Liver (tissue), 9 donors: ENCODE measurements around the gene MTRR. TPM values are rescaled to one million over a fixed set of nuclear protein-coding genes. Genes with fewer than 3 reads are reported as not detected.
A peak's percentile ranks its signal among the peaks of the same experiment; 100 is the strongest.

Experiments used
- DNase-seq: peaks from one replicate; pipeline ENCODE4 v3.0.0-alpha.2; 2017; ENCODE audit warnings: low spot score
- H3K27ac ChIP-seq, 2 donors: one replicate each; pipeline ENCODE4 v1.7.0; 2013; ENCODE audit warnings: inconsistent platforms in 2 of 2, low read length in 2 of 2, control low read depth in 1 of 2, low read depth in 1 of 2, mild to moderate bottlenecking in 1 of 2
- H3K27me3 ChIP-seq, 4 donors: one replicate each; pipeline versions ENCODE4 v1.6.1 to v1.7.0; 2013; ENCODE audit warnings: low read length in 3 of 4, inconsistent platforms in 1 of 4, mild to moderate bottlenecking in 1 of 4, moderate library complexity in 1 of 4; ENCODE audit not compliant: control insufficient read depth in 4 of 4, insufficient read depth in 4 of 4
- H3K36me3 ChIP-seq, 4 donors: one replicate each; pipeline versions ENCODE4 v1.6.1 to v1.7.0; 2013; ENCODE audit warnings: low read length in 3 of 4, mild to moderate bottlenecking in 3 of 4, low read depth in 1 of 4, moderate library complexity in 1 of 4; ENCODE audit not compliant: control insufficient read depth in 4 of 4, insufficient read depth in 3 of 4
- H3K4me1 ChIP-seq, 4 donors: one replicate each; pipeline versions ENCODE4 v1.6.1 to v1.7.0; 2013; ENCODE audit warnings: low read length in 3 of 4, mild to moderate bottlenecking in 3 of 4, moderate library complexity in 1 of 4; ENCODE audit not compliant: control insufficient read depth in 4 of 4, insufficient read depth in 4 of 4
- H3K4me3 ChIP-seq, 3 donors: one replicate each; pipeline versions ENCODE4 v1.6.1 to v1.7.0; 2013; ENCODE audit warnings: low read length in 3 of 3, control low read depth in 1 of 3, low read depth in 1 of 3, mild to moderate bottlenecking in 1 of 3
- H3K9ac ChIP-seq, 2 donors: one replicate each; pipeline ENCODE4 v1.7.0; 2013; ENCODE audit warnings: low read length in 2 of 2, mild to moderate bottlenecking in 2 of 2, moderate library complexity in 2 of 2, control low read depth in 1 of 2, low read depth in 1 of 2
- H3K9me3 ChIP-seq, 4 donors: one replicate each; pipeline versions ENCODE4 v1.6.1 to v1.7.0; 2013; ENCODE audit warnings: low read length in 3 of 4; ENCODE audit not compliant: control insufficient read depth in 4 of 4
- FOXA1 ChIP-seq: IDR thresholded peaks from 2 replicates; pipeline ENCODE4 v1.6.1; 2016; ENCODE audit warnings: antibody characterized with exemption
- FOXA2 ChIP-seq: IDR thresholded peaks from 2 replicates; pipeline ENCODE4 v1.6.1; 2016; ENCODE audit warnings: antibody characterized with exemption
- GABPA ChIP-seq, 2 donors: IDR thresholded peaks in 1 of 2; conservative IDR thresholded peaks in 1 of 2; 2 replicates each; pipeline ENCODE4 v1.6.1; 2016; ENCODE audit warnings: antibody characterized with exemption in 2 of 2, mild to moderate bottlenecking in 1 of 2, moderate library complexity in 1 of 2
- JUND ChIP-seq, 2 donors: IDR thresholded peaks; 2 replicates each; pipeline ENCODE4 v1.6.1; 2016; ENCODE audit warnings: antibody characterized with exemption in 2 of 2
- NR2F2 ChIP-seq: IDR thresholded peaks from 2 replicates; pipeline ENCODE4 v1.6.1; 2016; ENCODE audit warnings: antibody characterized with exemption
- RXRA ChIP-seq, 2 donors: IDR thresholded peaks; 2 replicates each; pipeline ENCODE4 v1.6.1; 2017 to 2018; ENCODE audit warnings: antibody characterized with exemption in 2 of 2, mild to moderate bottlenecking in 1 of 2
- TAF1 ChIP-seq: conservative IDR thresholded peaks from 2 replicates; pipeline ENCODE4 v1.6.1; 2016; ENCODE audit warnings: antibody characterized with exemption, mild to moderate bottlenecking
- YY1 ChIP-seq: IDR thresholded peaks from 2 replicates; pipeline ENCODE4 v1.6.1; 2016; ENCODE audit warnings: antibody characterized with exemption, mild to moderate bottlenecking
- WGBS: extraction: QIAGEN DNeasy Blood & Tissue Kit; methylation state at CpG from one replicate; pipeline ENCODE4 v1.1.7; 2013; 5-methylcytosine and 5-hydroxymethylcytosine counted together
- polyA plus RNA-seq, 2 donors: library from polyadenylated mRNA; stranded (reverse) in 1 of 2; unstranded in 1 of 2; fragments of 200-250 nt in 1 of 2; fragments of >200 nt in 1 of 2; fragmentation: Nextera tagmentation in 1 of 2; extraction: Ambion mirVana in 1 of 2; gene quantifications; one replicate each; pipeline versions ENCODE4 v1.2.1 to v1.2.3, GENCODE V29; 2013 to 2015
- total RNA-seq, 2 donors: library from RNA; depleted of rRNA; stranded (reverse); fragments of >200 nt; gene quantifications; one replicate each; pipeline ENCODE4 v1.2.3, GENCODE V29; 2014
- TF ChIP-seq, protein P1 (sequence below): IDR thresholded peaks from 2 replicates; pipeline ENCODE4 v1.6.1; 2016; ENCODE audit warnings: antibody characterized with exemption
- donor health status: healthy.
- donor health status: healthy.
- donor health status: healthy.
- donor health status: healthy.
- donor health status: healthy.

The MTRR gene
- total and polyA plus RNA-seq, 4 donors: 16.2 to 49.7 (median 18.0) TPM

DNA sequence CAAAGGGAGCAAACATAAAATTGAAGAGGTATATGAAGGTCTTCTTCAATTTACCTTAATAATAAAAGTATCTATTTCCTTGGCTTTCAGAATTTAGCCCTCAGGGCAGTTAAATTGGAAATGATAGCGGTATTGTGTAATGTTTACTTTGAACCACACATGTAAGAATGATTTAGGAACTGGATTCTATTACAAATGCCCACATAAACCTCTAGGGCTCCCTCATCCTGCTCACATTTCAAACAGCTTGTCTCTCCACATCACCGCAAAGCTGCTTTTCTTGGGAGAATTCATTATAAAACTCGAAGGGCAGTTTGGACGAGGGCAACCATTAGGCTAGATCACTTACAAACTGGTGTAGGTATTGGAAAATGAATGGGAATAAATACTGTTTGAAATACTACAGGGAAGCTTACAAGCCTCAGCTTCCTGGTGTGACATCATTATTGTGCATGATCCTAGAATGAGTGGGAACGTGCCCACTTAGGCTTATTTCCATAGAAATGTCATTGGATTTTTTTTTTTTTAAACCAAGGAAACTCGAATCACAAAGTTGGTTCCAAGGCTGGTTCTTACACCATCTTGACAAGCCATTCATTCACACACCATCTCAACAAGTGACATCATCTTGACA is 47.3 kb downstream of the MTRR start:
- no peak overlapping the region for H3K27ac ChIP-seq
- H3K36me3 ChIP-seq: no peaks in the 10 kb centered on the region
- WGBS: 81% methylated on average over 6 of the region's 6 CpGs
- TF ChIP-seq JUND (IDR thresholded peaks at IDR 0.05) (no peak), FOXA2 (no peak), RXRA (IDR thresholded peaks at IDR 0.05) (no peak), NR2F2 (no peak), GABPA (IDR thresholded peaks at IDR 0.05 in 1 of 2, conservative IDR thresholded peaks at IDR 0.05 in 1 of 2) (no peak), TAF1 (no peak)
- TF ChIP-seq, protein P1, sequence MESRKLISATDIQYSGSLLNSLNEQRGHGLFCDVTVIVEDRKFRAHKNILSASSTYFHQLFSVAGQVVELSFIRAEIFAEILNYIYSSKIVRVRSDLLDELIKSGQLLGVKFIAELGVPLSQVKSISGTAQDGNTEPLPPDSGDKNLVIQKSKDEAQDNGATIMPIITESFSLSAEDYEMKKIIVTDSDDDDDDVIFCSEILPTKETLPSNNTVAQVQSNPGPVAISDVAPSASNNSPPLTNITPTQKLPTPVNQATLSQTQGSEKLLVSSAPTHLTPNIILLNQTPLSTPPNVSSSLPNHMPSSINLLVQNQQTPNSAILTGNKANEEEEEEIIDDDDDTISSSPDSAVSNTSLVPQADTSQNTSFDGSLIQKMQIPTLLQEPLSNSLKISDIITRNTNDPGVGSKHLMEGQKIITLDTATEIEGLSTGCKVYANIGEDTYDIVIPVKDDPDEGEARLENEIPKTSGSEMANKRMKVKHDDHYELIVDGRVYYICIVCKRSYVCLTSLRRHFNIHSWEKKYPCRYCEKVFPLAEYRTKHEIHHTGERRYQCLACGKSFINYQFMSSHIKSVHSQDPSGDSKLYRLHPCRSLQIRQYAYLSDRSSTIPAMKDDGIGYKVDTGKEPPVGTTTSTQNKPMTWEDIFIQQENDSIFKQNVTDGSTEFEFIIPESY: no peak
- no peaks in the 10 kb centered on the region for H3K4me1 ChIP-seq
- no peak for DNase-seq
- no peak overlapping the region for H3K9ac ChIP-seq
- H3K9me3 ChIP-seq: peaks cover 0 to 3% (median 1%) of the 10 kb centered on the region in 4 donors
- no peak overlapping the region for H3K4me3 ChIP-seq
- H3K27me3 ChIP-seq: no peaks in the 10 kb centered on the region

DNA sequence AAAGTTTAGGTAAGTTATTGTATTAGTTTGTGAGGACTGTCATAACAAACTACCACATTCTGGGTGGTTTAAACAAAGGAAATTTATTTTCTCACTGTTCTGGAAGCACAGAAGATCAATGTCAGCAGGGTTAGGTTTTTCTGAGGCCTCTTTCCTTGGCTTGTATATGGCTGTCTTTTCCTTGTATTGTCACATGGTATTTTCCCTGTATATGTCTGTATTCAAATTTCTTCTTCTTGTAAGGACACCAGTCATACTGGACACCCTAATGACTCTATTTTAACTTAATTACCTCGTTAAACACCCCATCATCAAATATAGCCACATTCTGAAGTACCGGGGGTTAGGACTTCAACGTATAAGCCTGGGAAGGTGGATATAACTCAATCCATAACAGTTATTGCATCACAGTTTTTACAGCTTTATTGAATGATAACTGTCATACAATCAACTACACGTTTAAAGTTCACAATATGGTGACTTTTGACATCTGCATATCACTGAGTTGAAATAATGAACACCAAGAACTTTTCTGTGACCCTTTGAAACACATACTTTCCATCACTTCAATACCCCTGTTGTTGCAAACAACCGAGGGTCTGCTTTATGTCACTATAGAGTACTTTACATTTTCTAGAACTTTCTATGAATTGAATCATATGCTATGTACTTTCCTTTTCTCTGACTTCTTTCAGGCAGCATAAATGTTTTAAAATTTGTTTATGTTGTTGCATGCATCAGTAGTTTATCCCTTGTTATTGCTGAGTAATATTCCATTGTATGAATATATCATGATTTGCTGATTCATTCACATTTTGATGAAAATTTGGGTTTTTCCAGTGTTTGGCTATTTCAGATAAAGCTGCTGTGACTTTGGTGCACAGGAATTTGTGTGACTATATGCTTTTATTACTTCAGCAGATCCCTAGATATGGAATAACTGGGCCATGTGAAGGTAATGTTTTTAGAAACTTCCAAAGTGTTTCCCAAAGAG is 48.5 kb downstream of the MTRR start:
- Histone ChIP-seq H3K9me3 (peaks cover 0 to 3% (median under 1%) of the 10 kb centered on the region in 4 donors), H3K36me3 (no peaks in the 10 kb centered on the region), H3K9ac (no peak overlapping the region), H3K4me1 (no peaks in the 10 kb centered on the region), H3K4me3 (no peak overlapping the region), H3K27me3 (no peaks in the 10 kb centered on the region), H3K27ac (no peak overlapping the region)
- no peak for TF ChIP-seq GABPA (IDR thresholded peaks at IDR 0.05 in 1 of 2, conservative IDR thresholded peaks at IDR 0.05 in 1 of 2)
- TF ChIP-seq FOXA1: no peak
- no peak for TF ChIP-seq JUND (IDR thresholded peaks at IDR 0.05)
- DNase-seq: no peak
- WGBS: 51% methylated on average over 5 of the region's 5 CpGs

- no peak for TF ChIP-seq FOXA2
- no peak for TF ChIP-seq TAF1
- TF ChIP-seq YY1: no peak
- TF ChIP-seq RXRA (IDR thresholded peaks at IDR 0.05): peak; percentile 20 to 53
Measured at GRCh38 chr5:7925961-7926695, 57.2 kb downstream of the MTRR start.

More at GRCh38 chr5:7925961-7926695, 57.2 kb downstream of the MTRR start:
- no peaks in the 10 kb centered on the region for H3K9me3 ChIP-seq
- no peak overlapping the region for H3K4me3 ChIP-seq
- 71% methylated on average over 7 of the region's 7 CpGs for WGBS
- H3K27ac ChIP-seq: no peak overlapping the region
- no peaks in the 10 kb centered on the region for H3K4me1 ChIP-seq
- H3K36me3 ChIP-seq: no peaks in the 10 kb centered on the region
- H3K9ac ChIP-seq: no peak overlapping the region
- DNase-seq: no peak
- no peaks in the 10 kb centered on the region for H3K27me3 ChIP-seq
